Measurements from ENCODE around the gene DCXR. TPM values are rescaled to one million over a fixed set of nuclear protein-coding genes. Genes with fewer than 3 reads are reported as not detected.

The DCXR gene
- total RNA-seq, 2 experiments from 2014 or later = 103 to 119 TPM

- Mint-ChIP-seq H3K9me3 (no peaks in the 10 kb centered on the region), H3K36me3 (ENCODE audit: low read depth) (no peaks in the 10 kb centered on the region), H3K4me1 (ENCODE audit: low read depth) (peaks cover 9% of the 10 kb centered on the region), H3K27me3 (no peaks in the 10 kb centered on the region), H3K27ac (no peak overlapping the region), H3K4me3 (peak overlapping the region; percentile 70)
- H3K4me1 ChIP-seq (ENCODE audit: insufficient read depth, low read length) = peaks cover 38% of the 10 kb centered on the region
- no peaks in the 10 kb centered on the region for H3K36me3 ChIP-seq (ENCODE audit: insufficient read depth, low read length)
- POLR2A ChIA-PET = no interaction called here
- DNase-seq = no peak
- ATAC-seq (ENCODE audit: poor library complexity) = no peak
- H3K4me3 ChIP-seq (ENCODE audit: low read length) = no peak overlapping the region
- H3K27ac ChIP-seq (ENCODE audit: low read depth in 1 of 2, low read length in 2 of 2) = no peak overlapping the region
- CTCF ChIA-PET = interaction anchor here (0.9 to 2.6 kb wide), 2 partner anchors 8 to 125 kb away, joined by 3 to 14 read pairs; no protein-coding TSS in a partner anchor
- intact Hi-C loops (cut with DNase I, micrococcal nuclease) = no loop called here
- H3K9me3 ChIP-seq (ENCODE audit: control insufficient read depth in 1 of 2, insufficient read depth in 1 of 2, low read length in 2 of 2) = no peaks in the 10 kb centered on the region
- no peak for TF ChIP-seq CTCF (IDR thresholded peaks at IDR 0.05)
- H3K27me3 ChIP-seq (ENCODE audit: control insufficient read depth in 1 of 2, insufficient read depth in 2 of 2, low read length in 2 of 2) = no peaks in the 10 kb centered on the region
These were observed 8.5 kb downstream of the DCXR start for GRCh38 chr17:82028966-82029365.

GRCh38 chr17:82028246-82028645, 9.3 kb downstream of the DCXR start:
- no peak overlapping the region for H3K4me3 ChIP-seq (ENCODE audit: low read length)
- H3K27ac ChIP-seq (ENCODE audit: low read depth in 1 of 2, low read length in 2 of 2) = no peak overlapping the region
- no peak for ATAC-seq (ENCODE audit: poor library complexity)
- Mint-ChIP-seq H3K36me3 (ENCODE audit: low read depth) (no peaks in the 10 kb centered on the region), H3K27me3 (no peaks in the 10 kb centered on the region), H3K4me3 (no peak overlapping the region), H3K27ac (no peak overlapping the region), H3K9me3 (no peaks in the 10 kb centered on the region), H3K4me1 (ENCODE audit: low read depth) (peaks cover 11% of the 10 kb centered on the region)
- no peaks in the 10 kb centered on the region for H3K36me3 ChIP-seq (ENCODE audit: insufficient read depth, low read length)
- intact Hi-C loops (cut with DNase I, micrococcal nuclease) = no loop called here
- H3K4me1 ChIP-seq (ENCODE audit: insufficient read depth, low read length) = peaks cover 44% of the 10 kb centered on the region
- H3K9me3 ChIP-seq (ENCODE audit: control insufficient read depth in 1 of 2, insufficient read depth in 1 of 2, low read length in 2 of 2) = no peaks in the 10 kb centered on the region
- TF ChIP-seq CTCF (IDR thresholded peaks at IDR 0.05) = no peak
- DNase-seq = no peak
- no peaks in the 10 kb centered on the region for H3K27me3 ChIP-seq (ENCODE audit: control insufficient read depth in 1 of 2, insufficient read depth in 2 of 2, low read length in 2 of 2)
- ChIA-PET POLR2A (no interaction called here), CTCF (no interaction called here)

GRCh38 chr17:82025401-82026107, 11.9 kb downstream of the DCXR start:
- no peaks in the 10 kb centered on the region for H3K9me3 Mint-ChIP-seq
- Histone ChIP-seq H3K4me3 (ENCODE audit: low read length) (no peak overlapping the region), H3K27ac (ENCODE audit: low read depth in 1 of 2, low read length in 2 of 2) (no peak overlapping the region), H3K4me1 (ENCODE audit: insufficient read depth, low read length) (peaks cover 51% of the 10 kb centered on the region), H3K36me3 (ENCODE audit: insufficient read depth, low read length) (no peaks in the 10 kb centered on the region), H3K27me3 (ENCODE audit: control insufficient read depth in 1 of 2, insufficient read depth in 2 of 2, low read length in 2 of 2) (no peaks in the 10 kb centered on the region), H3K9me3 (ENCODE audit: control insufficient read depth in 1 of 2, insufficient read depth in 1 of 2, low read length in 2 of 2) (no peaks in the 10 kb centered on the region)
- POLR2A ChIA-PET = no interaction called here
- H3K4me3 Mint-ChIP-seq = peak overlapping the region; percentile 30
- peaks cover 25% of the 10 kb centered on the region for H3K4me1 Mint-ChIP-seq (ENCODE audit: low read depth)
- H3K27ac Mint-ChIP-seq = no peak overlapping the region
- intact Hi-C loops (cut with DNase I, micrococcal nuclease) = no loop called here
- H3K36me3 Mint-ChIP-seq (ENCODE audit: low read depth) = peaks cover 5% of the 10 kb centered on the region
- CTCF ChIA-PET = interaction anchor here (1.1 kb wide), 1 partner anchor 66 kb away, joined by 3 read pairs; no protein-coding TSS in a partner anchor
- H3K27me3 Mint-ChIP-seq = no peaks in the 10 kb centered on the region
- ATAC-seq (ENCODE audit: poor library complexity) (no peak), DNase-seq (no peak)
- no peak for TF ChIP-seq CTCF (IDR thresholded peaks at IDR 0.05)
